HG03039 (cell line): Measurements from ENCODE around the gene ESAM.
"Not testable (repeated sequence)": the region's sequence is repeated elsewhere in the genome, so short reads cannot be mapped to it uniquely, and the experiment has no call there.

Source experiments
- ATAC-seq: cut with Tn5 transposase; IDR thresholded peaks from one replicate; pipeline ENCODE4 v1.9.1; 2021; ENCODE audit warnings: mild to moderate bottlenecking, moderate library complexity; ENCODE audit not compliant: unreplicated experiment

ESAM gene

DNA sequence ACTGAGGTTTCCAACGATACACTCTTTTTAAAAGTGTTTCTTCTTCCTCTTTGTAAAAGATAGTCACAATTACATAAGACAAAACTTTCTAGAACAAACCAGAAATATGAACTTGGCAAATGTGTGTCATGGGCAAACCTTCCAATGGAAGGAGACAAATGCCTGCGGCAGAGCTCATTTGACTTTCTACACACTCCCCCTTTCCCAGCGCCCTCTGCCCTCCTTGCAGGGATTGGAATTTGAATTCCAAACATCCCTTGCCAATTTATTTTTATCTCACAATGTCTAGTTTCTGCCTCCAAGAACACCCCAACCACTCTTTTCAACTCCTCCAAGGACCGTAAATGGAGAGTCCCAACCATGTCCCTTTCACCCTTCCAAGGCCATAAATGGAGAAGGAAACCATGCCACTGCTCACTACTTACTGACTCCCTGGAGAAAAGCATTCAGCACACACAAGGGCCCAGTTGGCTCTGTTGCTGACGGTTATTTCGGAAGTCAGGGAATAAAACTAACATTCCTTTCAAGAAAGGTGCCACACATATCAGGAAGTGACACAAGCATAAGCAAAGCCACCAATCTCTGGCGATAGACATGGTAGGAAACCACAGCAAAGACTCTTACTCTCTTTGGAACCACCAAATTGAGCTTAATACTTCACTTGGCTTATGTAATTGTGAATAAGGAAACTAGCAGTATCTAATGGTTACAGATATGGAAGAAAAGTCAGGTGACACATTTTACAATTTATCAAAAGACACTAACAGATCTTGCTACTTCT lies 15.0 kb upstream of the ESAM start:
- no peak for ATAC-seq

DNA sequence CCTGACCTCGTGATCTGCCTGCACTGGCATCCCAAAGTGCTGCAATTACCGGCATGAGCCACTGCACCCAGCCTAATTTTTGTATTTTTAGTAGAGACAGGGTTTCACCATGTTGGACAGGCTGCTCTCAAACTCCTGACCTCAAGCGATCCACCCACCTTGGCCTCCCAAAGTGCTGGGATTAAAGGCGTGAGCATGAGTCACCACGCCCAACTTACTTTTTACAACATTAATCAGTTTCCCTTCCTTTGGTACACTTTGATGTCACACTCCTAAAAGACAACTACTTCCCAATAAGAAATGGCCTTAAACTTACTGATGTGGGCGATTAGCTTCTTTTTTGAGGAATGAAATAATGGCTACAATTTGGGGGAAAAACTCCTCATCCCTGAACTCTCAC lies 8.9 kb upstream of the ESAM start:
- not testable (repeated sequence) for ATAC-seq

DNA sequence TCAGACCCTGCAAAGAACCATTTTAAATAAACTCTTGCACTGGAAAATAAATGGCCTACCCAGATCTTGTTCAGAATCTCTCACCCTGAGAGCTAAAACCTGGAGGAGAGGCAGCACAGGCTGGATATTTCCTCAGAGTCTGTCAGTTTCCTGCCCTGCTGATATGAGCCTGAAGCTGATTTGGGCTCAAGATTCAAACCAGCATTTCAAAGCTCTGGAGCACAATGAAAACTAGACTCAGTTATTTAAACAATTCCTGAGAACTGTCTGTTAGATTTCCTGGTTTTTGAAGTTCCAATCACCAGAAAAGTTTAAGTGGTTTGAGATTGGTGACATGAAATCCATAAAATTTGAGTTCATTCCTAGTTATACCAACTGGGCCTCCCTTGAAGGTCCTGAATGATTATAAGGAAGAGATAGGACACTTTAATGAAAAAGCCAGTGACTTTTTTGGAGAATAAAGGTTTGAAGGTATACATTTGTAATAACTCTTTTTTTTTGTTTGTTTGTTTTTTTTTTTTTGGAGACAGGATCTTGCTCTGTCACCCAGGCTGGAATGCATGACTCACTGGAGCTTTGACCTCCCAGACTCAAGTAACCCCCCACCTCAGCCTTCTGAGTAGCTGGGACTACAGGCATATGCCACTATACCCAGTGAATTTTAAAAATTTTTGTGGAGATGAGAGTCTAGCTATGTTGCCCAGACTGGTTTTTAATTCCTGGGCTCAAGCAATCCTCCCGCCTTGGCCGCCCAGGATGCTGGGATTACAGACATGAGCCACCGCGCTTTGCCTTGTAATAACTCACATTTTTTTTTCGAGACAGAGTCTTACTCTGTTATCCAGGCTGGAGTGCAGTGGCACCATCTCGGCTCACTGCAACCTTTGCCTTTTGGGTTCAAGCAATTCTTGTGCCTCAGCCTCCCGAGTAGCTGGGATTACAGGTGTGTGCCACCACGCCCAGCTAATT lies 8.0 kb upstream of the ESAM start:
- no peak for ATAC-seq

DNA sequence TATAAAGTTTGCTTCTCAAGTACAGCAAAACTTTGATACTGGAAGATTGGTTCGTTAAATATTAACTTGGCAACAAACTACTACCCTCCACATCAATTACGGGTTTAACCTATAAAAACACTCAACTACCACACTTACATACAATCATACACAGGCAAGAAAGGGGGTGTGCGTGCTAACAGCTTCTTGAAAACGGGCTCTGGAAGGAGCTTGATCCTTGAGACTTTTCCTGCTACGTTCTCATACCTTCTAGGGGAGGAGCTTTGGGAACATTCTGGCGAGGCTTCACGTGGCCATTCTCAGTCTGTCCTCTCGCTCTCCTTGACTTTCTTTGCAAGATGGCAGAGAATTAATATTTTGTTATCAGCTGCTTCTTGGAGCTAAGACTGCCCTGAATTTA lies 6.8 kb upstream of the ESAM start:
- no peak for ATAC-seq

DNA sequence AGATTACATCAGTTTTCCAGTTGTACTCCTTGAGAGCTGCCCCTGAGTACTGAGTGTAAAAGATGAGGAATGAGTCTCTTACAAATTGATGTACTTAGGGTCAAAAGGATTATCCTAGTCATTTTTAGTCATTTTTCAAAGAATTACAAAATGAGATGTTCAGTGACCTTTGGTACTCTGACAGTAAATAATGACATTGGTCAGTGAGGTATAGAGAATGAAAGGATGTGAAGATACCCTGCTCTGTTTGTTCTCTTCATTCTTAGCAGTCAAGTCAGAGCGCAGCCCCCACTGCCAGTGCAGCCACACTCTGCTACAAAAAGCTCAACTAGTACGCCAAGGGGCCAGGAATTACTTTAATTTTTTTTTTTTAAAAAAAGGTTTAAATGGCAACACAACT lies 4.1 kb upstream of the ESAM start:
- ATAC-seq, result no peak

DNA sequence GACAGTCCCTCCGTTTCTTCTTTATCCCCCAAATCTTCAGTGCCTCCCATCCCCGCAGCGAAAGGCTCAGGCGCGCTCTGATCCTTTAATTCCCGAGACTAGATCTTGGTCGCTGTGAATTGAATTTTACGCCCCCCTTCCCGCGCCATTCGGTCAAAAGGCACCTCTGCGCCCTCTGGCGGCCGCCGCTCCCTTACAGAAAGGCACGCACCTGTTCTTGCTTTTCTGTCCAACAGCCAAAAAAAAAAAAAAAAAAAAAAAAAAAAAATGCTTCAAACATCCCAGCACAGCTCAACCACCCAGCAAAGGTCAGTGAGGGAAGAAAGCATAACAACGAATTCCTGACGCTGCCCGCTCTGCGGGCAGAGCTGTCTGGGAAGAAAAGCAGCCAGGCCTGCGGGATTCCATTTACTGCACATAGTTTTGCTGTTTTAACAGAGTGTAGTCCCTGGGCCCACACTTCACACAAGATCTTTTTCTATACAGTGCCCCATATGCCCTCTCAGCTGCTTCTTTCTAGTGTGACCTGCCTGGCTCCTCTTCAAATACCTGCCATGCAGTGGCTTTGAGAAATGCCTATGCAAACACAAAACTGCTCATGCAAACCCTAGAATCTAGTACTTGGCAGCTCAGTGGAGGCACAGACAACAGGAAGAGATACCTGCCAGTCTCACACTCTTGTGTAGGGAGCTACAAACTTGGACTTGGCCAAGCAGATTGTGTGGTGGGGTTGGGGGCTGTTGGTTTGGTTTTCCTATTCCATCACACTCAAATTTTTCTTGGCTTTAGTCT lies 1.3 kb upstream of the ESAM start:
- ATAC-seq, result no peak

DNA sequence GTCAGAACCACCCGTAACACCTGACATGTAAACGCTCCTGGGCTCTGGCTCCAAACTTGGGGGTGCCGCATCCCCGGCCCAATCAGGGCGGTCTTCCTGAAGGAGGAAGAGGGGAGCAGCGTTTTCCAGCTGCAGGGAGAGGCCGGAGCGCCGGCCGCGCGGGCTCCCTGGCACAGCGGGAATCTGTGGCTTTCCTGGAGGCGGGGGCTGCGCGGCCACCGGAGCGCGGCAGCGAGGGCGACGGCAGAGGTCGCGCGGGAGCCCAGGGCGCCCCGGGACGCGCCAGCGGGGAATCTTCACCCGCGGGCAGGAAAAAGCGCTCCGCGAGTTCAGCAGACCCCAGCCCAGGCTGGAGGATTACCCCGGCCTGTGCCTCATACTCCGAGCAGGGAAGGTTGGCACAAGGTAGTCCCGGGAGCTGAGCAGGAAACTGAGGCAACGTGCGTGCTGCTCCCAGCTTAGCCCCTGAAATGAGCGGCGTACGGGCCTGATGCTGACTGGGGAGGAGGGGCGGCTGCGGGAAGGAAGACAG lies 600 bp upstream of the ESAM start:
- no peak for ATAC-seq

DNA sequence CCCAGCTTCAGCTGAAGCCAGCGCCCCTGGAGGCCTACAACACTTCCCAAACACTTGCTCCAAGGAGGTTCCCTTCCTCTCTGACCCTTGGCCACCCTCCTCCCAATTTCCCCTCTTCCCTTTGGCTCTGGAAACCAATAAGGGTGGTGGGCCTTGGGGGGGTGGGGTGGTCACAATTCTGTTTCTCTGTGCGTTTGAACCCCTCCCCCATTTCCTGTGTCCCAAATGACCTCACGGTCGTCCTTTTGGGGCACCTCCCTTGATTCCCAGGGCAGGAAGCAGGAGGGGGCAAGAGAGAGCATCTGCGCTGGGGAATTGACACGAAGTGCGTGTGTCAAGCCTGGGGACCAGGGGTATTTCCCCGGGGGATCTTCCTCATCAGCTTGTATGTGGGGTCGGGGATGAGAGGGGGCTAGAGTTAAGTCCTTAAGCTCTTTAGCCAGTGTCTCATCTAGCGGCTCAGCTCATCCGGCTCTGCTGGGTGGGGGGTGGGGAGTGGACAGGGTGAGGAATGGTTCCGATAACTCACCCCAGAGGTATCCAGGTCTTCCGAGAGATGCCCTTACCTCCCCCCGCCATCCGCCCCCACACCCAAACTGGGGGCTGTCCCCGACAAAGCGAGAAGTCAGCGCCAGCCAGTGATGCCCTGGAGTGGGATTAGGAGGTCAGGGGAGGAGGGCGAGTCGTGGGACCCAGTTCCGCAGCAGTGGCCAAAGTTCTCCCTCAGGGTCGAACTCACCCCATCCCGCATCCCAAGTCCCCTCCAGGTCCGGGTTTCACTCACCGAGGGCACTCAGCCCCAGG lies 587 bp downstream of the ESAM start:
- peak; percentile 0 for ATAC-seq

DNA sequence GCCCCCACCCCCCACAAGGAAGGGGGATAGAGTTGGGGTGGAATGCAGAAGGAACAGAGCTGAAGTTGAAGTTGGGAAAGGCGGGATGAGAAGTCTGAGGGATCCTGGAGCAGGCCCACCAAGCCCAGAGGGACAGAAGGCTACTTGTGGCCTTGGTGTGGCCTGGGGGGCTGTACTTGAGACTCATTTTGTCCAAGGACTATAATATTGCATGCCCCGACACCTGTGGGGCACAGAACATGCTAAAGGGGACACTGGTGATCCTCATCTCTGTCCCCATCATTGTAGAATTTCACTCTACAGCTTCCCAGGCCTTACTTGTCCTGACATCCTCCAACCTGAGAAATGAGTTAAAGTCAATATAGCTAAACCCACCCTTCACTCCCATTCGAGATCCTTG lies 1.3 kb downstream of the ESAM start:
- ATAC-seq, result no peak

DNA sequence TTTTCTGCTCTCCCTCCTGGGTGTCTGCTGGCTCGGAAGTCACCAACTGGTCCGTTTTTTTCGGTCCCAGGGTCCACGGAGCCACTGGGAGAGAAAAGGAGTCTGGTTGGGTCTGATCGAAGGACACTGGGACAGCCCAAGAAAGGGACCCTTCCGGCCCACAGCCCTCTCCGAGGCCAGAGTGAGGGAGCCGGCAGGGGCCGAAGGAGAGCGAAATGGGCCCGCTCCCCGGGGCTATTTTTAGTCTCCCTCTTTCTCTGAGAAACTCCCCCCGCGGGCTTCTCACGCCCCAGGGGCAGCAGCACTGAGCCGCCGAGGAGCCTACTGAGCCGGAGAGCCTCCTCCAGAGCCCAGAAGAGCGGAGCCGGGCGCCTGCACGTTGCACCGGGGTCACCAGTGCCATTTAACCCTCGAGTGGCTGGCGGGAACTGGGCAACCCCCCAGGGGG lies 1.9 kb downstream of the ESAM start:
- no peak for ATAC-seq

DNA sequence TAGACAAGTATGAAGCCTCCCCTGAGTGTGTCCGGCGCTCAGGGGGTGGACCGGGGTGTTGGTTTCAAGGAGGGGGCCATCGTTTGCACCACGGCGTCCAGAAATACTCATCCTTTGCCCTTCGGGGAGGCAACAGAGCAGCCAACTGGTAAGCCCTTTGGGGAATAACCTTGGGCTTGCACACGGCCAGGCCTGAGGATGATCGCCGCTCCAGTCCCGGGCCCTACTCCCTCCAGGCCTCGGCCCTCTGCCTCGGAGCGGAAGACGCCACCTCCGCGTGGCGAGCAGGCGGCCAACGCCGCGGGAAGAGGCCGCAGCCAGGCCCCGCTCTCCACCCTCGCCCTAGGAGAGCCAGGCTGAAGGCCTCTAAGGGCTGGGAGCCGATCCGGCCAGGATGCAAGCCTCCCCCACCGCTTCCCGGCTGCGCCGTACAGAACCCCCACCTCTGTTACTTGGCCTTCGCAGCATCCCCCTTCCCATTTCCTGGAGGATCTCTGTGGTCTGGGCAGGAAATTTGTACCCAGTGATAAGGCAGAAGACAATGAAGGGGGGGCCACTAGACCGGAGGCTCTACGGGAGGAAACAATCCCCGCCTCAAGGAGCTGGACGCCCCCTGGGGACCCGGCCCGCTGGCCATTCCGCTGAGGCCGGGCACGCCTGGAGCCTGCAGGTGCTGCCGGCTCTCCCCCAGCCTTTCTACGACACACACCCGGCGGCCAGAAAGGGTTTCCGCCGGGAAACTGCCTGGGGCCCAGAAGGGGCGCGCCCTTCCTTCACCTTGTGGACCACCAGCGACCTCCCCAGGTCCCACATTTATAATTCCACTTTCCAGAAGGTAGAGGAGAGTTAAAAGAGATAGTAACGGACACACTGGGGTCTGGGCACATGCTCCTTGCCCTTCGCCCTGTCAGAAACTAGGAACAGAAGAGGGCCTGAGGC lies 2.6 kb downstream of the ESAM start:
- no peak for ATAC-seq

DNA sequence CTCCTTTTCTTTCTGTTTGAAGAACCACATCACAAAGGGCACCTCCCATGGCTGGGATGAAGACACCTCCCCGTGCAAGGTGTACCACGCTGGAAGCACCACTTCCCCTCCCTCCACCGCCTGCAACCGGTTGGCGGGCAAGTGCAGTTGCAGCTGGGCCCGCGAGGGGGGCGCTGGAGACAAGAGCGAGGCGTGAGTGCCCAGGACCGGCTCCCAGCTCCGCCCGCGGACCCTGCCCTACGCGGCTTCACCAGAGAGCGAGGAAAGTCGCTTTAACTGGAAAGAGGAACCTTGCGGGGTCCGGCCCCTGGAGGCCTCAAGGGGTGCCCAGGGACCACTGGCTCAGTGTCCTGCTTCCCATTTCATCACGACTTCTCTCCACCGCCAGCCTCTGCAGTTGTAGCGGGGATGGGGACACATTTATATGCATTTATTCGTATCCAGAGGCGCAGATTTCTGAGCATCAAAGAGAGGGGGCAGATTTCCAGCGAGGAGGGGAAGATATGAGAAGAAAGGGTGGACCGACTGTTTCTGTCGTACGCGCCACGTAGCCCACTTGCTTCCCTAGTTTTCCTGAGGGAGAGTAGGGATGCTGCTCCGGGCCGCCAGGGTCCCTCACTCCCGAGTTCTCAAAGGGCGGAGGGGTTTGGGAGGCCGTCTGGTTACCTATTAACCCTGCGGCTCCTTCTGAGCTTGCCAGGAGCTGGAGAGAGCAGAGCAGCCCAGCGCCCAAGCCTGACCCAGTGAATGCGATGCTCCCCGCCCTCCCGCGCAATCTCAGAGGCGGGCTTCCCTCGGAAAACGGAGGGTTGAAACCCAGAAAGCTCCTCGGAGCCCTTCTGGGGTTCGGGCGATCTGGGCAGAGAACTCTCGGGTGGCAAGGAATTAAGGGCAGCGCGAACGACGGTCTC lies 3.5 kb downstream of the ESAM start:
- peak; percentile 49 for ATAC-seq

DNA sequence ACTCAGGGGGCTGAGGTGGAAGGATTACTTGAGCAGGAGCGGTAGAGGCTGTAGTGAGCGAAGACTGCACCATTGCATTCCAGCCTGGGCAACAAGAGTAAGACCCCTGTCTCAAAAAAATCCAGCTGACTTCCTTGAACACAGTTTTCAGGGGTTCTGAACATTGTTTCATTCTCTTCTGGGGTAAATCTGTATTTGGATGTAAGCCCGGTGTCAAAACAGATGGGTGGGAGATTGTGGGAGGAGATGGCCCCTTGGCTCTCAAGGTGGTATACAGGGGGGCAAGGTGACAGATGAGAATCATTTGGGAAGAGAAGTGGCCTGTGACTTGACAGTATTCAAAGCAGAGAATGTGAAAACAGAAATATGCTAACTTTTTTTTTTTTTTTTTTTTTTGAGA lies 4.8 kb downstream of the ESAM start:
- no peak for ATAC-seq

DNA sequence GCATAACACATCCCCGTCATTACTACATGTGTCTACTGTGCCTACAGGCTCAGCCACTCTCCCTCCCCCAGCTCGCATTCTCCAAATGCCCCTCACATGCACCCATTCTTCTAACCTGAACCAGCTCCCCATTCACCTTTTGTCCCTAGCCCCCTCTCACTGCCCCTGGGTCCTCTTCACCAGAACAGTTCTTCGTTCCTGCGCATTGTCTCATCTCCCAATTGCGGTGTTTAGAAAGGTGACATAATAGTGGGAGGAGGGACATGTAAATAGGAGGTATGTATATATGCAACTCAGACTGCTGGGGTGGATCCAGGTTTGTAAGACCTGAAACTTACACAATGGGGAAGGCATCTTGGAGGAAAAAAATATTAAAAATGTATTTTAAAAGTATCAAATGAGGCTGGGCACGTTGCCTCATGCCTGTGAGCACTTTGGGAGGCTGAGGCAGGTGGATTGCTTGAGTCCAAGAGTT lies 5.3 kb downstream of the ESAM start:
- ATAC-seq, result no peak

DNA sequence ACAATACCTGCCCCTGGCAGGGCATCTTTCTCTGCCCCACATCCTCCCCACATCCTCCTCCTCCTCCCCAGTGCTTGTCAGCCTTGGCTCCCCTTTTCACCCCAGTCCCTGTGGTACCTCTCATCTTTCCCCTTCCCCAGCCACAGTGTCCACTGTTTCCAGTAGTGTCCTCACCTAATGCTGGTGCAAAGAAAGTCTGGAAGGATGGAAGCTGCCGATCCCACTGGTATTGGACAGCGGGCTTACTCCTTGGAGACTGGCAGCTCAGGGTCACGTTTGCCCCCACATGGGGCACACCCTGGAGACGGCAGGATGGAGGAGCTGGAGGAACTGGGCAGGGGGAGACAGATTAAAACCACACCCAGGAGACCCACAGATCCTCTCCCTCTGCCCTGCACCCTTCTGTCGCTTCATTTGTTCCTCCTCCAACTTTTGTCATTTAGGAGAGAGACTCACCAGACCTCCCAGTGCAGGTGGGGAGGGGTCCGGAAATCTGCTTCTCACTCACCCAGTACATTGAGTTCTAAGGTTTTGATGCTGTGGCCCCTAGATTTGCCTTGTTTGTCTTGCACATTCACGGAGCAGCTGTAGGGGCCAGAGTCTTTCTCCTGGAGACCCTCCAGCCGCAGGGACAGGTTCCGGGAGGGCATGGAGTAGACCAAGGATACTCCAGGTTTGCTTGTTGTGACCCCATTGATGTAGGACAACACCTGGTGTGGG lies 5.9 kb downstream of the ESAM start:
- no peak for ATAC-seq

DNA sequence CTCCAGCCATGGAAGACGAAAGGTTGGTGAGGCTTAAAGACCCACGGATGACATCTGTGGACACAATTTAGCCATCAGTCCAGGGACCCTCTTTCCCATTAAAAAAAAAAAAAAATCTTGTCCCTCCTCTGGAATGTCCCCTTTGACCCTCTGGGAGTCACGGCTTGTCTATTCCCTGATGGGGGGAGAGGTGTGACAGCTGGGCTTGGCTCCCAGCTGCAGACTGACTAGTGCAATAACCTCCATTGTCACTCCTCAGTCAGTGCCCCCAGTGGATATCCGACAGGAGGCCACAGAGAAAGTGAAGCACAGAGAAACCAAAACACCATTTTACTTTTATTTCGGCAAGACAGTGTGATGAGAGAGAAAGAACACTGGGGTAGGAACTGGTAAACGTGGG lies 7.4 kb downstream of the ESAM start:
- ATAC-seq, result no peak

DNA sequence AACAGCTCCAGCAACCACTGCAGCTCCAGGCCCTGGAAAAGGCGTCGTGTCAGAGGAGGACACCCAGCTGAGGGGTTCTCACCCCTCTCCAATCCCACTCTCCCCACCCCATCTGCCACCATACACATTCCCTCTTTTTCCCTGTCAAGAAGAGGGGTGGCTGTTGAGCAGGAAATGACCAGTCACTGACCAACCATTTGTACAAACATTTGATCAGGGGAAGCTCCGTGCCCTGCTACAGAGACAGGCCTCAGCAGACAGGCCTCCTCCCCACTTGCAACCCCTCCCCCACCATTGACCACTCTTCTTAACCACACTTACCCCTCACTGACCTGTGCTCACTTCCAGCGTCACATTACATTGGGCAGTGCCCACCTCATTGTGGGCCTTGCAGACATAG lies 7.8 kb downstream of the ESAM start:
- ATAC-seq, result no peak
